Thoracic aorta (tissue), 2 donors: Measurements from ENCODE around the gene GPR78. TPM values are rescaled to one million over a fixed set of nuclear protein-coding genes. Genes with fewer than 3 reads are reported as not detected.

Experiments used
- ATAC-seq: fragments of 150-250 bp; one replicate; pipeline ENCODE4 v1.8.0; 2017; ENCODE audit warnings: low read depth; ENCODE audit not compliant: insufficient number of reproducible peaks, low FRiP score
- DNase-seq: peaks from one replicate; pipeline ENCODE4 v3.0.0-alpha.2; 2020; ENCODE audit warnings: low spot score
- H3K27ac ChIP-seq, 2 donors: fragments of 200-600 bp; sonication (generic); 1 replicate in 1 of 2; 2 replicates in 1 of 2; pipeline ENCODE4 v1.5.1; 2016; ENCODE audit warnings: mild to moderate bottlenecking in 2 of 2, moderate library complexity in 2 of 2
- H3K27me3 ChIP-seq: fragments of 200-600 bp; sonication (generic); replicated peaks from 2 replicates; pipeline ENCODE4 v1.6.0; 2016; ENCODE audit warnings: mild to moderate bottlenecking; ENCODE audit not compliant: insufficient read depth
- H3K36me3 ChIP-seq: fragments of 200-600 bp; sonication (generic); one replicate; pipeline ENCODE4 v1.5.1; 2016
- H3K4me1 ChIP-seq, 2 donors: fragments of 200-600 bp; sonication (generic); 1 replicate in 1 of 2; 2 replicates in 1 of 2; pipeline versions ENCODE4 v1.5.1 to v1.6.0; 2016; ENCODE audit warnings: low read depth in 2 of 2, mild to moderate bottlenecking in 1 of 2; ENCODE audit not compliant: control insufficient read depth in 1 of 2
- H3K4me3 ChIP-seq: fragments of 200-600 bp; sonication (generic); 2 replicates; pipeline ENCODE4 v1.5.1; 2016; ENCODE audit warnings: mild to moderate bottlenecking
- H3K9me3 ChIP-seq: fragments of 200-600 bp; sonication (generic); 2 replicates; pipeline ENCODE4 v1.5.1; 2016
- total RNA-seq, 2 donors: library from RNA; depleted of rRNA; stranded (reverse); fragments of >200 nt; gene quantifications; one replicate each; pipeline versions ENCODE4 v1.1.0 to v1.2.3, GENCODE V29; 2016
- TF ChIP-seq, protein P1 (sequence below): fragments of 200-600 bp; sonication (generic); IDR thresholded peaks from one replicate; pipeline ENCODE4 v1.5.1; 2019; ENCODE audit warnings: antibody characterized with exemption

Gene GPR78
- total RNA-seq, 2 donors from 2014 or later, result not detected

DNA sequence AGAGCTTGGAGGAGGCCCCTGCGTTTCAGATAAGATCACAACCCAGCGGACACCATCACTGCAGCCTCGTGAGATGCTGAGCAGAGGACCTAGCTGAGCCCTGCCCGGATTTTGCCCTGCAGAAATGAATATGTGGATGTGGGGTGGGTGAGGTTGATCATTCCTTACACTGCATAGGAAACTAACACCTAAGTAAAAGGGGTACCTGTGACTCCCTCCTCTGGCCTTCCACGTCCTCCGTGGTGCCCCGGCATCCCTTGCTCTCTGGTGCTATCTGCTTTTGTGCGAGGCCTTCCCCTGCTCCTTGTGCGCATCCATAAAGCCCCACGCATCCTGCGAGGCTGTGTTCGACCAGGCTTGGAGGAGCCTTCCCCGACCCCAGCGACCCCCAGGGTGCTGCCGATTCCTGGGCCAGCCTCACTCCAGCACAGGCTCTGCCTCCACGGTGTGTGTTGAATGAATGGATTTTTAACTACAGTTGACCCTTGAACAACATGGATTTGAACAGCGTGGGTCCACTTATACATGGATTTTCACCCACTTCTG, 25.6 kb upstream of the GPR78 start:
- no peaks in the 10 kb centered on the region for H3K36me3 ChIP-seq

DNA sequence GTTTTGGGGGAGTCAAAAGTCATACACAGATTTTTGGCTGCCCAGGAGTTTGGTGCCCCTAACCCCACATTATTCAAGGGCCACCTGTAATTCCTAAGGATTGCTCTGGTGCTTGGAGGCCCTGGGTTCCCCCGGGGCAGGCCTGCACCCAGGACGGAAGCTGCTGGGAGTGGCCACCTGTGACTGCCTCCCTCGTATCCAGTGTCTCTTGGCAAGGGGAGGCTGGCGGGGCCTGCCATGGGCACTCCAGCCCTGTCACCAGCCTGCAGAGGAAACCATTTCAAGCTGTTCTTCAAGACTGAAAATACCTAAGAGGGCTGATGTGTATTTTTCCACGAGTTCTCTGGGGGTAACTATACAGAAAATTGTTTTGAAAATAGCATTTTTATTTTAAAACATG, 24.5 kb upstream of the GPR78 start:
- no peaks in the 10 kb centered on the region for H3K9me3 ChIP-seq
- H3K36me3 ChIP-seq, result no peaks in the 10 kb centered on the region
- H3K27ac ChIP-seq, result no peak overlapping the region
- ATAC-seq (no peak), DNase-seq (no peak)
- H3K27me3 ChIP-seq, result no peaks in the 10 kb centered on the region
- no peak overlapping the region for H3K4me3 ChIP-seq
- H3K4me1 ChIP-seq, result no peaks in the 10 kb centered on the region
- TF ChIP-seq, protein P1, sequence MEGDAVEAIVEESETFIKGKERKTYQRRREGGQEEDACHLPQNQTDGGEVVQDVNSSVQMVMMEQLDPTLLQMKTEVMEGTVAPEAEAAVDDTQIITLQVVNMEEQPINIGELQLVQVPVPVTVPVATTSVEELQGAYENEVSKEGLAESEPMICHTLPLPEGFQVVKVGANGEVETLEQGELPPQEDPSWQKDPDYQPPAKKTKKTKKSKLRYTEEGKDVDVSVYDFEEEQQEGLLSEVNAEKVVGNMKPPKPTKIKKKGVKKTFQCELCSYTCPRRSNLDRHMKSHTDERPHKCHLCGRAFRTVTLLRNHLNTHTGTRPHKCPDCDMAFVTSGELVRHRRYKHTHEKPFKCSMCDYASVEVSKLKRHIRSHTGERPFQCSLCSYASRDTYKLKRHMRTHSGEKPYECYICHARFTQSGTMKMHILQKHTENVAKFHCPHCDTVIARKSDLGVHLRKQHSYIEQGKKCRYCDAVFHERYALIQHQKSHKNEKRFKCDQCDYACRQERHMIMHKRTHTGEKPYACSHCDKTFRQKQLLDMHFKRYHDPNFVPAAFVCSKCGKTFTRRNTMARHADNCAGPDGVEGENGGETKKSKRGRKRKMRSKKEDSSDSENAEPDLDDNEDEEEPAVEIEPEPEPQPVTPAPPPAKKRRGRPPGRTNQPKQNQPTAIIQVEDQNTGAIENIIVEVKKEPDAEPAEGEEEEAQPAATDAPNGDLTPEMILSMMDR, result no peak

More for the DNA sequence above, 25.6 kb upstream of the GPR78 start:
- H3K4me1 ChIP-seq, result no peaks in the 10 kb centered on the region
- no peaks in the 10 kb centered on the region for H3K9me3 ChIP-seq
- TF ChIP-seq, protein P1, result no peak
- no peak overlapping the region for H3K27ac ChIP-seq
- no peak for ATAC-seq
- no peak overlapping the region for H3K4me3 ChIP-seq
- H3K27me3 ChIP-seq, result no peaks in the 10 kb centered on the region
- no peak for DNase-seq

DNA sequence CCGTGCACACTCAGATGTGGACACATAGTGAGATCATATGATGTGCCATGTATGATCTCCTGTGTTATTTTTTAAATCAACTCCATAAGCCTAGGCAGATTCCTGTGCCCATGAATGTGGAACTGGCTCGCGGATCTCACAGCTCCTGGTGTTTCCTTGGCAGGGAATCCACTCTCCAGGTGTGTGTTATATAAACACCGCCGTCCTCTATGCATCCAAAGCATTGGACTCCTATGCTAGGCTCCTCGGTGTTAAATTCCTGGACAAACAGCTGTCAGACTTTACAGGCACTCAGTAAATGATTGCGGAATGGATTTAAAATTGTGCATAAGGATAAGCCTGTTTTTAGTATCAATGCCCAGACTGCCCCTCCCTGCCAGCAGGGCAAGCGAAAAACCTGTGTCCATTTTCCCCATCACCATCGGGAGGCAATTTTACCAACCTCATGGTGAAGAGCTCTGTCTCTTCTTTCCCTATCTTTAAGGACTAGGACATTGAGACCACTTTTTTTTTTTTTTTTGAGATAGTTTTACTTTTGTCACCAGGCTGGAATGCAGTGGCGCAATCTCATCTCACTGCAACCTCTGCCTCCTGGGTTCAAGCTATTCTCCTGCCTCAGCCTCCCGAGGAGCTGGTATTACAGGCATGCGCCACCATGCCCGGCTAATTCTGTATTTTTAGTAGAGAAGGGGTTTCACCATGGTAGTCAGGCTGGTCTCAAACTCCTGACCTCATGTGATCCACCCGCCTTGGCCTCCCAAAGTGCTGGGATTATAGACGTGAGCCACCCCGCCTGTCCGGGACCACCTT, 23.6 kb upstream of the GPR78 start:
- ATAC-seq, result no peak
- Histone ChIP-seq H3K27ac (no peak overlapping the region), H3K27me3 (no peaks in the 10 kb centered on the region), H3K4me3 (no peak overlapping the region), H3K4me1 (no peaks in the 10 kb centered on the region), H3K9me3 (no peaks in the 10 kb centered on the region), H3K36me3 (no peaks in the 10 kb centered on the region)
- TF ChIP-seq, protein P1, result no peak
- no peak for DNase-seq

DNA sequence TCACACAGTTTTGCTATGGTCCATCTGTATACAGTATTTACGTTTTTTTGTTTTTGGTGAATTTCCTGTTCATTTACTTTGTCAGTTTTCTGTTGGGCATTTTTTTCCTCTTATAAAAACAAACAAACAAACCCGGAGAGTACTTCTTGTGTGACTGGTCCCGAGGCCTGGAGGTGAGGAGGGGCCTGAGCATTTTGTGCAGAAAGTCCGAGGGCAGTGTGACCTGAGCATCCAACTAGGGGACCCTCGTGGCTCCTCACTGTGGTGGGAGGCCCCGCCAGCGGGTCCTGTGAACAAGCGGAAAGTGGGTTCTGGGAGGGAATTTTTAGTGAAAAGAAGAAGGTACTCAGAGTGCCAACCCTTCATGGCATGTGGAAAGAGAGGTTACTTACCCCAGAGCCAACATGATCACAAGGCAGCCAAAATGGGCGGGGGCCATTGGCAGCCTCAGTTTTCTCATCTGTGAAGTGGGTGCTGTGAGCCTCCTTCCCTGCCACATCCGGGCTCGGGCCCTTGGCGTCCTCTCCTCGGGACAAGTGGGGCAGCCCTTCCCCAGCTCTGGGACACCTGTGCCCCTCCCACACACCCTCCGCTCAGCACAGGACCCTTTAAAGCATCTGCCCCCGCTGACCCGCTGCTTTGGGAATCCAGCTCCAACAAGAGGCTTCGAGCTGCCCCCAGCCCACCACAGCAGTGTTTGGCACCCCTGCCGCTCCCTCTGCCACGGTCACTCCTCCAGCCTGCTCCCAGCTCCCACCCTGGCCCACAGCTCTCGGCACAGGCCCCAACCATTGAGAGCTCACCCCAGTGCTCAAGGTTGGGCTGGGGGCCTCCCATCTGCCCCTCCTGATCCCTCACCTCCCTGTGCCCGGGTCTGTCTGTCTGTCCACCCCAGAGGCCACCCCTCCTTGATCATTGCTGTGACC, 22.8 kb upstream of the GPR78 start:
- Histone ChIP-seq H3K27ac (no peak overlapping the region), H3K36me3 (no peaks in the 10 kb centered on the region), H3K4me1 (no peaks in the 10 kb centered on the region), H3K4me3 (no peak overlapping the region), H3K27me3 (no peaks in the 10 kb centered on the region), H3K9me3 (no peaks in the 10 kb centered on the region)
- DNase-seq (no peak), ATAC-seq (no peak)
- TF ChIP-seq, protein P1, result no peak
